SKM-1 treated with dmso at 0.1 percent for 144 hours (cell line): ENCODE data around the gene TMEM53.

Experiments
- DNase-seq: peaks from one replicate; lab custom pipeline; 2025; ENCODE audit not compliant: unreplicated experiment; lab: John Stamatoyannopoulos, UW

Gene TMEM53

GRCh38 chr1:44606701-44607281 lies 67.5 kb downstream of the TMEM53 start:
- no peak for DNase-seq

GRCh38 chr1:44605914-44606615 lies 68.2 kb downstream of the TMEM53 start:
- no peak for DNase-seq

DNA sequence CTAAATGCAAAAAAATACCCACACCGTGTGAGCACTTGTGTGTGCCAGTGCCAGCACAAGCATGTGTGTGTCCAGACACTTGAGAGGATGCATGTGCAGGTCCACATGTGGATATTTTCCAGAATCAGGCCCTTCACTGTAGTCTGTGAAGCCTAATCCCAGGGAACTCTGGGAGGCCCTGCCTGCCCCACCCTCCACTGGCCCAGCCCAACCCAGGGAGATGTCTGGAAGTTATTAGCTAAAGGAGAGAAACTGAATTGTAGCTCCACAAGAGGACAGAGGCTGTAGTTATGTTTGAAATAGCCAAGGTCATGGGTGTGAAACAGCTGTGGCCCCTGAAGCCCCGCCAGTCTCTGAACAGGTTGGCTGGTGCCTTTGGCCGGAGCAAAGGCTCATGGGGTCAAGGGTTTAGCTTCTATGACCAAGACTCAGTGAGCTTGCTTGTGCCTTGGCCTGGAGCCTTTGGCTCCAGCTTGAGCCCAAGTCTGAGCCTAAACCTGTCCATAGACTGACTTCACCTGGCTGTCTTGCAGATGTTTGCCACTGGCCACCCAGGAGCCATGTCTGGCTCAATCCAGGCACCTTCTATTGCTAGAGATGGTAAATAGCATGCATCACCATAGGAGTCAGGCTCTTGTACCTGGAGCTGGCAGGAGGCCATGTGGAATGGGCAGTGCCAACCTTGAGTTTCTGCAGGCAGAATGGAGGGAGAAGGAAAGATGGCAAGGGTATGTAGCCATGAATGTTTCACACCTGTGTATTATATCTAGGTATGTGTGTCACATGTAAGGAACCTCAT lies 69.9 kb downstream of the TMEM53 start:
- no peak for DNase-seq

GRCh38 chr1:44603718-44604117 lies 70.6 kb downstream of the TMEM53 start:
- no peak for DNase-seq
